RWPE2 (cell line): ENCODE measurements around the gene PLBD2.

Experiments
- ATAC-seq: fragments of 200-7000 bp; cut with Tn5 transposase; 3 replicates; pipeline ENCODE4 v1.9.1; 2021; ENCODE audit warnings: low read depth
- DNase-seq: peaks from one replicate; pipeline ENCODE4 v3.0.0-alpha.2; 2020; ENCODE audit warnings: low spot score
- H3K27ac ChIP-seq: fragments of 450-650 bp; 2 replicates; pipeline ENCODE4 v1.5.1; 2017; ENCODE audit warnings: mild to moderate bottlenecking; ENCODE audit not compliant: poor library complexity, severe bottlenecking
- H3K27me3 ChIP-seq: fragments of 250-450 bp; sonication (Bioruptor Pico); 2 replicates; pipeline ENCODE4 v1.5.1; 2021; ENCODE audit warnings: mild to moderate bottlenecking, moderate library complexity; ENCODE audit not compliant: insufficient read depth, poor library complexity, severe bottlenecking
- H3K36me3 ChIP-seq: fragments of 250-450 bp; sonication (Bioruptor Pico); 2 replicates; pipeline ENCODE4 v1.5.1; 2020; ENCODE audit warnings: low read depth, mild to moderate bottlenecking, moderate library complexity
- H3K4me1 ChIP-seq: fragments of 250-450 bp; sonication (Bioruptor Pico); 2 replicates; pipeline ENCODE4 v1.5.1; 2021; ENCODE audit warnings: mild to moderate bottlenecking, moderate library complexity; ENCODE audit not compliant: insufficient read depth, poor library complexity, severe bottlenecking
- H3K4me3 ChIP-seq: fragments of 250-450 bp; sonication (Bioruptor Pico); 2 replicates; pipeline ENCODE4 v1.5.1; 2021; ENCODE audit warnings: mild to moderate bottlenecking, moderate library complexity; ENCODE audit not compliant: severe bottlenecking
- H3K9me3 ChIP-seq: fragments of 250-450 bp; sonication (Bioruptor Pico); 2 replicates; pipeline ENCODE4 v1.5.1; 2021; ENCODE audit warnings: mild to moderate bottlenecking, moderate library complexity; ENCODE audit not compliant: severe bottlenecking
- TF ChIP-seq, protein P1 (sequence below): fragments of 450-650 bp; IDR thresholded peaks from one replicate; pipeline ENCODE4 v1.5.1; 2017; ENCODE audit warnings: mild to moderate bottlenecking, moderate library complexity; ENCODE audit not compliant: poor library complexity, severe bottlenecking

Gene PLBD2

DNA sequence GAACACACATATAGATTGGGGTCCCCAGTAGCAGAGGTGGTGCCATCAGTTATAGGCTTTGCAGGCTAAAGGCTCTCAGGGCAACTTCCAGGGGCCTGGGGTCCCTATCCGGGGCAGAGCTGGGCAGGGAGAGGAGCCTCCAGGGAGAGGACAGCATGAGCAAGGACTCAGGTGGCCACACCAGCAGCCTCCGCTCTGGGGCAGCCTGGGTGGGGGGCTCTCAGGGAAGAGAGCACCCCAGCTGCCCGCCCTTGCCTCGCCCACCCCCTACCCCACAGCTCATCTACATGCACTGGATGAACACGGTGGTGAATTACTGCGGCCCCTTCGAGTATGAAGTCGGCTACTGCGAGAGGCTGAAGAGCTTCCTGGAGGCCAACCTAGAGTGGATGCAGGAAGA, 14.0 kb downstream of the PLBD2 start:
- no peak for DNase-seq
- Histone ChIP-seq H3K4me3 (no peak overlapping the region), H3K27me3 (no peaks in the 10 kb centered on the region), H3K36me3 (no peaks in the 10 kb centered on the region; the same call in 1 of the 2 replicates), H3K4me1 (no peaks in the 10 kb centered on the region), H3K9me3 (no peaks in the 10 kb centered on the region), H3K27ac (no peak overlapping the region)
- ATAC-seq: no peak
- TF ChIP-seq, protein P1, sequence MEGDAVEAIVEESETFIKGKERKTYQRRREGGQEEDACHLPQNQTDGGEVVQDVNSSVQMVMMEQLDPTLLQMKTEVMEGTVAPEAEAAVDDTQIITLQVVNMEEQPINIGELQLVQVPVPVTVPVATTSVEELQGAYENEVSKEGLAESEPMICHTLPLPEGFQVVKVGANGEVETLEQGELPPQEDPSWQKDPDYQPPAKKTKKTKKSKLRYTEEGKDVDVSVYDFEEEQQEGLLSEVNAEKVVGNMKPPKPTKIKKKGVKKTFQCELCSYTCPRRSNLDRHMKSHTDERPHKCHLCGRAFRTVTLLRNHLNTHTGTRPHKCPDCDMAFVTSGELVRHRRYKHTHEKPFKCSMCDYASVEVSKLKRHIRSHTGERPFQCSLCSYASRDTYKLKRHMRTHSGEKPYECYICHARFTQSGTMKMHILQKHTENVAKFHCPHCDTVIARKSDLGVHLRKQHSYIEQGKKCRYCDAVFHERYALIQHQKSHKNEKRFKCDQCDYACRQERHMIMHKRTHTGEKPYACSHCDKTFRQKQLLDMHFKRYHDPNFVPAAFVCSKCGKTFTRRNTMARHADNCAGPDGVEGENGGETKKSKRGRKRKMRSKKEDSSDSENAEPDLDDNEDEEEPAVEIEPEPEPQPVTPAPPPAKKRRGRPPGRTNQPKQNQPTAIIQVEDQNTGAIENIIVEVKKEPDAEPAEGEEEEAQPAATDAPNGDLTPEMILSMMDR: no peak

DNA sequence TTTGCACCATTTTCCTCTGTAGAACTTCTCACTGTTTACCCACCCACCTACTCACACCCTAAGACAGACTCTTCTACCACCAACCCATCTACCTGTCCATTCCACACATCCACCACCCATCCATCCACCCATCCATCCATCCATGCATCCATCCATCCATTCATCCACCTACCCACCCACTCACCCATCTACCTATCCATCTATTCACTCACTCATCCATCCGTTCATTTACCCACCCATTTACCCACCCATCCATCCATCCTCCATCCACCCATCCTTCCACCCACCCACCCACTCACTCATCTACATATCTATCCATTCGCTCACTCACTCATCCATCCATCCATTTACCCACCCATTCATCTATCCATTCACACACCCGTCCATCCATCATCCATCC, 15.1 kb downstream of the PLBD2 start:
- H3K27ac ChIP-seq: no peak overlapping the region
- no peaks in the 10 kb centered on the region for H3K9me3 ChIP-seq
- DNase-seq (no peak), ATAC-seq (no peak)
- H3K4me3 ChIP-seq: no peak overlapping the region
- H3K27me3 ChIP-seq: no peaks in the 10 kb centered on the region
- TF ChIP-seq, protein P1: no peak
- no peaks in the 10 kb centered on the region for H3K4me1 ChIP-seq
- no peaks in the 10 kb centered on the region; the same call in 1 of the 2 replicates for H3K36me3 ChIP-seq

DNA sequence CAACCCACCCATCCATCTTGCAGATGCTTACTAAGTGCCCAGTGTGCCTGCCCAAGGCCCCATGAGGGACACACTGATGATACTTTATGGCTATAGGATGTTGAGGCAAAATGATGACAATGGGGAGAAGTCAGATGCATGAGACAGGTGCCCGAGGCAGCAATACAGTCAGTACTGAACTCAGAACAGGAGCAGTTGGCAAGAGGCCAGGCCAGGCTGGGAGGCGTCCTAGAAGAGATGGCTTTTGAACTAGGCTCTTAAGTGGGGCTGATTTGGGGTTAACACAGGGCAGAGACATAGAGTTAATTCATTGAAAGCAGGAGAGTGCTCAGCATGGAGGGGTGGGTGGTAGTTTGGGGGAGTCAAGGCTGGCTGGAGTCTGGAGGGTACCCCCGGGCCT, 15.6 kb downstream of the PLBD2 start:
- TF ChIP-seq, protein P1: no peak
- Histone ChIP-seq H3K36me3 (no peaks in the 10 kb centered on the region; the same call in 1 of the 2 replicates), H3K4me1 (no peaks in the 10 kb centered on the region), H3K9me3 (no peaks in the 10 kb centered on the region), H3K4me3 (no peak overlapping the region), H3K27me3 (no peaks in the 10 kb centered on the region), H3K27ac (no peak overlapping the region)
- ATAC-seq (no peak), DNase-seq (no peak)

DNA sequence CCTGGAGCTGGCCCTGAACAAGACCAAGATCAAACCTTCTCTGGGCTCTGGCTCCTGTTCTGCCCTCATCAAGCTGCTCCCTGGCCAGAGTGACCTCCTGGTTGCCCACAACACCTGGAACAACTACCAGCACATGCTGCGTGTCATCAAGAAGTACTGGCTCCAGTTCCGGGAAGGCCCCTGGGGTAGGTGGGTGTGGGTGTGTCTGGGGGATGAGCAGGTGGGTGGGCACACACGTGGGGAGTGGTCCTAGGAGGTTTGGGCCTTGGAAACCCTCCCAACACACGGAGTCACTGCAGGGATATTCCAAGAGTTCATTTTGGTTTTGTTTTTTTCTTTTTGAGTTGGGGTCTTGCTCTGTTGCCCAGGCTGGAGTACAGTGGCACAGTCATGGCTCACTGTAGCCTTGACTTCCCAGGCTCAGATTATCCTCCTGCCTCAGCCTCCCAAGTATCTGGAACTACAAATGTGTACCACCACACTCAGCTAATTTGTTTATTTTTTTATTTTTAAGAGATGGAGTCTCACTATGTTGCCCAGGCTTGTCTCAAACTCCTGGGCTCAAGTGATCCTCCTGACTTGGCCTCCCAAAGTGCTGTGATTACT, 16.5 kb downstream of the PLBD2 start:
- DNase-seq: no peak
- H3K9me3 ChIP-seq: no peaks in the 10 kb centered on the region
- no peaks in the 10 kb centered on the region for H3K4me1 ChIP-seq
- no peaks in the 10 kb centered on the region; the same call in 1 of the 2 replicates for H3K36me3 ChIP-seq
- TF ChIP-seq, protein P1: no peak
- H3K27ac ChIP-seq: no peak overlapping the region
- no peak for ATAC-seq
- no peaks in the 10 kb centered on the region for H3K27me3 ChIP-seq
- H3K4me3 ChIP-seq: no peak overlapping the region

DNA sequence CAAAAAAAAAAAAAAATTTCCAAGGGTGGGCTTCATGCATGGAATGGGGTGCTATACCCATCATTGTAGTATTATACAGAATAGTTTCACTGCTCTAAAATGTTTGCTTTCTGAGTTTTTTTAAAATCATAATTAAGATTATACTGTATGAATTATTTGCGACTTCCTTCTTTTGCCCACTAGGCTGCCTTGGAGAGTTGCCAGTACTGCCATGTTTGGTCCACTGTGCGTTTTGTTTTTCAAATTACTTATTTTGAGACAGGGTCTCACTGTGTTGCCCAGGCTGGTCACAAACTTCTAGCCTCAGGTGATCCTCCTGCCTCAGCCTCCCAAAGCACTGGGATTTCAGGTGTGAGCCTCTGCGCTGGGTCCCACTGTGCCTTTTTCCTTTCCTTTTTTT, 19.9 kb downstream of the PLBD2 start:
- H3K9me3 ChIP-seq: no peaks in the 10 kb centered on the region
- H3K27ac ChIP-seq: no peak overlapping the region
- TF ChIP-seq, protein P1: no peak
- H3K4me3 ChIP-seq: no peak overlapping the region
- H3K36me3 ChIP-seq: no peaks in the 10 kb centered on the region; the same call in 1 of the 2 replicates
- DNase-seq (no peak), ATAC-seq (no peak)
- H3K4me1 ChIP-seq: no peaks in the 10 kb centered on the region
- no peaks in the 10 kb centered on the region for H3K27me3 ChIP-seq
